Ishikawa (cell line): ENCODE results near the gene PIGU.

Source experiments
- CEBPB ChIP-seq: IDR thresholded peaks from 2 replicates; pipeline ENCODE4 v1.6.1; 2012
- CREB1 ChIP-seq: IDR thresholded peaks from 2 replicates; pipeline ENCODE4 v1.6.1; 2012; ENCODE audit warnings: low read depth
- EGR1 ChIP-seq: IDR thresholded peaks from 2 replicates; pipeline ENCODE4 v1.6.1; 2012
- EP300 ChIP-seq: IDR thresholded peaks from 2 replicates; pipeline ENCODE4 v1.6.1; 2012; ENCODE audit warnings: borderline replicate concordance
- FOXM1 ChIP-seq: IDR thresholded peaks from 2 replicates; pipeline ENCODE4 v1.6.1; 2012; ENCODE audit warnings: low read depth, borderline replicate concordance
- MAX ChIP-seq: IDR thresholded peaks from 2 replicates; pipeline ENCODE4 v1.6.1; 2012
- NFIC ChIP-seq: IDR thresholded peaks from 2 replicates; pipeline ENCODE4 v1.6.1; 2012
- RAD21 ChIP-seq: IDR thresholded peaks from 2 replicates; pipeline ENCODE4 v1.6.1; 2012; ENCODE audit warnings: low read depth
- REST ChIP-seq: IDR thresholded peaks from 2 replicates; pipeline ENCODE4 v1.6.1; 2012; ENCODE audit warnings: low read depth, mild to moderate bottlenecking
- TAF1 ChIP-seq: IDR thresholded peaks from 2 replicates; pipeline ENCODE4 v1.6.1; 2012; ENCODE audit warnings: low read depth, mild to moderate bottlenecking
- TCF12 ChIP-seq: IDR thresholded peaks from 2 replicates; pipeline ENCODE4 v1.6.1; 2012; ENCODE audit warnings: low read depth
- TEAD4 ChIP-seq: IDR thresholded peaks from 2 replicates; pipeline ENCODE4 v1.6.1; 2012
- USF1 ChIP-seq: IDR thresholded peaks from 2 replicates; pipeline ENCODE4 v1.6.1; 2012
- YY1 ChIP-seq: IDR thresholded peaks from 2 replicates; pipeline ENCODE4 v1.6.1; 2012; ENCODE audit warnings: low read depth
- ZBTB7A ChIP-seq: IDR thresholded peaks from 2 replicates; pipeline ENCODE4 v1.6.1; 2012; ENCODE audit warnings: low read depth

The PIGU gene

GRCh38 chr20:34716921-34717229 lies 40.0 kb upstream of the PIGU start:
- no peak for TF ChIP-seq ZBTB7A
- no peak for TF ChIP-seq EP300
- no peak for TF ChIP-seq TAF1
- no peak for TF ChIP-seq EGR1
- no peak for TF ChIP-seq MAX

- TF ChIP-seq CEBPB, result no peak
- no peak for TF ChIP-seq RAD21
- TF ChIP-seq TCF12, result no peak
- TF ChIP-seq YY1, result no peak
- no peak for TF ChIP-seq ZBTB7A
- no peak for TF ChIP-seq TEAD4
- no peak for TF ChIP-seq USF1
- no peak for TF ChIP-seq CREB1
- no peak for TF ChIP-seq EP300
- TF ChIP-seq NFIC, result no peak
- TF ChIP-seq MAX, result no peak
- no peak for TF ChIP-seq TAF1
- TF ChIP-seq REST, result no peak
- no peak for TF ChIP-seq EGR1
- TF ChIP-seq FOXM1, result no peak
These were observed 38.5 kb upstream of the PIGU start for GRCh38 chr20:34715384-34715783.

- no peak for TF ChIP-seq REST
- no peak for TF ChIP-seq TEAD4
- no peak for TF ChIP-seq TCF12
- TF ChIP-seq TAF1, result no peak
- no peak for TF ChIP-seq USF1
- TF ChIP-seq NFIC, result no peak
- TF ChIP-seq FOXM1, result no peak
- no peak for TF ChIP-seq YY1
- no peak for TF ChIP-seq MAX
- no peak for TF ChIP-seq ZBTB7A
- TF ChIP-seq CREB1, result no peak
- no peak for TF ChIP-seq CEBPB
- TF ChIP-seq EP300, result no peak
- no peak for TF ChIP-seq EGR1
- no peak for TF ChIP-seq RAD21
These were observed 36.5 kb upstream of the PIGU start for GRCh38 chr20:34713194-34713943.

GRCh38 chr20:34712525-34713192 lies 35.8 kb upstream of the PIGU start:
- TF ChIP-seq TEAD4 (no peak), FOXM1 (no peak), YY1 (no peak), EGR1 (no peak), TCF12 (no peak), ZBTB7A (no peak), REST (no peak), TAF1 (no peak), RAD21 (no peak), NFIC (no peak), USF1 (no peak), CREB1 (no peak), CEBPB (no peak), EP300 (no peak)
